GM23338 (cell line): Measurements from ENCODE around the gene ADAM11.

Experiments used
- EZH2 ChIP-seq: fragments of 200-600 bp; sonication (generic); IDR thresholded peaks from one replicate; pipeline ENCODE4 v1.8.0; 2017; ENCODE audit warnings: antibody characterized with exemption, mild to moderate bottlenecking, low read depth; ENCODE audit not compliant: unreplicated experiment
- EZH2phosphoT487 ChIP-seq: fragments of 200-600 bp; sonication (generic); IDR thresholded peaks from one replicate; pipeline ENCODE4 v1.8.1; 2018; ENCODE audit warnings: antibody characterized with exemption; ENCODE audit not compliant: unreplicated experiment
- POLR2AphosphoS5 ChIP-seq: IDR thresholded peaks from 2 replicates; pipeline ENCODE4 v1.6.1; 2016; ENCODE audit warnings: antibody characterized with exemption, low read depth
- TF ChIP-seq, protein P1 (sequence below): IDR thresholded peaks from one replicate; pipeline ENCODE4 v1.6.1; 2018; ENCODE audit warnings: antibody characterized with exemption; ENCODE audit not compliant: unreplicated experiment
- TF ChIP-seq, protein P2 (sequence below), 2 experiments: fragments of 200-600 bp in 1 of 2; sonication (generic) in 1 of 2; conservative IDR thresholded peaks; 2 replicates each; pipeline versions ENCODE4 v1.5.1 to v1.6.1; 2016 to 2017; ENCODE audit warnings: antibody characterized with exemption in 2 of 2, low read depth in 2 of 2, mild to moderate bottlenecking in 2 of 2, moderate library complexity in 1 of 2

DNA sequence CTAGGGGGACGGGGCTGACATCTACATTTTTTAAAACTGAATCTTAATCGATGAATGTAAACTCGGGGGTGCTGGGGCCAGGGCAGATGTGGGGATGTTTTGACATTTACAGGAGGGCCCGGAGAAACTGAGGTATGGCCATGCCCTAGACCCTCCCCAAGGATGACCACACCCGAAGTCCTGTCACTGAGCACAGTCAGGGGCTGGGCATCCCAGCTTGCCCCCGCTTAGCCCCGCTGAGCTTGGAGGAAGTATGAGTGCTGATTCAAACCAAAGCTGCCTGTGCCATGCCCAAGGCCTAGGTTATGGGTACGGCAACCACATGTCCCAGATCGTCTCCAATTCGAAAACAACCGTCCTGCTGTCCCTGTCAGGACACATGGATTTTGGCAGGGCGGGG, 21.4 kb downstream of the ADAM11 start:
- TF ChIP-seq, protein P1, sequence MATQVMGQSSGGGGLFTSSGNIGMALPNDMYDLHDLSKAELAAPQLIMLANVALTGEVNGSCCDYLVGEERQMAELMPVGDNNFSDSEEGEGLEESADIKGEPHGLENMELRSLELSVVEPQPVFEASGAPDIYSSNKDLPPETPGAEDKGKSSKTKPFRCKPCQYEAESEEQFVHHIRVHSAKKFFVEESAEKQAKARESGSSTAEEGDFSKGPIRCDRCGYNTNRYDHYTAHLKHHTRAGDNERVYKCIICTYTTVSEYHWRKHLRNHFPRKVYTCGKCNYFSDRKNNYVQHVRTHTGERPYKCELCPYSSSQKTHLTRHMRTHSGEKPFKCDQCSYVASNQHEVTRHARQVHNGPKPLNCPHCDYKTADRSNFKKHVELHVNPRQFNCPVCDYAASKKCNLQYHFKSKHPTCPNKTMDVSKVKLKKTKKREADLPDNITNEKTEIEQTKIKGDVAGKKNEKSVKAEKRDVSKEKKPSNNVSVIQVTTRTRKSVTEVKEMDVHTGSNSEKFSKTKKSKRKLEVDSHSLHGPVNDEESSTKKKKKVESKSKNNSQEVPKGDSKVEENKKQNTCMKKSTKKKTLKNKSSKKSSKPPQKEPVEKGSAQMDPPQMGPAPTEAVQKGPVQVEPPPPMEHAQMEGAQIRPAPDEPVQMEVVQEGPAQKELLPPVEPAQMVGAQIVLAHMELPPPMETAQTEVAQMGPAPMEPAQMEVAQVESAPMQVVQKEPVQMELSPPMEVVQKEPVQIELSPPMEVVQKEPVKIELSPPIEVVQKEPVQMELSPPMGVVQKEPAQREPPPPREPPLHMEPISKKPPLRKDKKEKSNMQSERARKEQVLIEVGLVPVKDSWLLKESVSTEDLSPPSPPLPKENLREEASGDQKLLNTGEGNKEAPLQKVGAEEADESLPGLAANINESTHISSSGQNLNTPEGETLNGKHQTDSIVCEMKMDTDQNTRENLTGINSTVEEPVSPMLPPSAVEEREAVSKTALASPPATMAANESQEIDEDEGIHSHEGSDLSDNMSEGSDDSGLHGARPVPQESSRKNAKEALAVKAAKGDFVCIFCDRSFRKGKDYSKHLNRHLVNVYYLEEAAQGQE = no peak
- no peak for TF ChIP-seq POLR2AphosphoS5
- TF ChIP-seq, protein P2, sequence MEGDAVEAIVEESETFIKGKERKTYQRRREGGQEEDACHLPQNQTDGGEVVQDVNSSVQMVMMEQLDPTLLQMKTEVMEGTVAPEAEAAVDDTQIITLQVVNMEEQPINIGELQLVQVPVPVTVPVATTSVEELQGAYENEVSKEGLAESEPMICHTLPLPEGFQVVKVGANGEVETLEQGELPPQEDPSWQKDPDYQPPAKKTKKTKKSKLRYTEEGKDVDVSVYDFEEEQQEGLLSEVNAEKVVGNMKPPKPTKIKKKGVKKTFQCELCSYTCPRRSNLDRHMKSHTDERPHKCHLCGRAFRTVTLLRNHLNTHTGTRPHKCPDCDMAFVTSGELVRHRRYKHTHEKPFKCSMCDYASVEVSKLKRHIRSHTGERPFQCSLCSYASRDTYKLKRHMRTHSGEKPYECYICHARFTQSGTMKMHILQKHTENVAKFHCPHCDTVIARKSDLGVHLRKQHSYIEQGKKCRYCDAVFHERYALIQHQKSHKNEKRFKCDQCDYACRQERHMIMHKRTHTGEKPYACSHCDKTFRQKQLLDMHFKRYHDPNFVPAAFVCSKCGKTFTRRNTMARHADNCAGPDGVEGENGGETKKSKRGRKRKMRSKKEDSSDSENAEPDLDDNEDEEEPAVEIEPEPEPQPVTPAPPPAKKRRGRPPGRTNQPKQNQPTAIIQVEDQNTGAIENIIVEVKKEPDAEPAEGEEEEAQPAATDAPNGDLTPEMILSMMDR (conservative IDR thresholded peaks at IDR 0.05; ENCODE audit: low read depth in 2 of 2) = no peak
- TF ChIP-seq EZH2 = no peak
- no peak for TF ChIP-seq EZH2phosphoT487
